Glutamatergic neuron (in vitro differentiated cells): Measurements from ENCODE around the gene WBP2. TPM values are rescaled to one million over a fixed set of nuclear protein-coding genes. Genes with fewer than 3 reads are reported as not detected.

Experiments
- DNase-seq: peaks from one replicate; pipeline ENCODE4 v3.0.0; 2022
- H3K27ac Mint-ChIP-seq: one replicate; pipeline ENCODE4 v1.8.0; 2020; ENCODE audit warnings: mild to moderate bottlenecking, mixed read lengths, inconsistent platforms; ENCODE audit not compliant: unreplicated experiment
- H3K27me3 Mint-ChIP-seq: one replicate; pipeline ENCODE4 v1.8.0; 2020; ENCODE audit warnings: mild to moderate bottlenecking, moderate library complexity, mixed read lengths, inconsistent platforms; ENCODE audit not compliant: unreplicated experiment
- H3K36me3 Mint-ChIP-seq: one replicate; pipeline ENCODE4 v1.8.0; 2020; ENCODE audit warnings: mild to moderate bottlenecking, mixed read lengths, inconsistent platforms; ENCODE audit not compliant: unreplicated experiment
- H3K4me1 Mint-ChIP-seq: one replicate; pipeline ENCODE4 v1.8.0; 2020; ENCODE audit warnings: mild to moderate bottlenecking, low read depth, mixed read lengths, inconsistent platforms; ENCODE audit not compliant: unreplicated experiment
- H3K4me3 Mint-ChIP-seq: one replicate; pipeline ENCODE4 v1.8.0; 2020; ENCODE audit warnings: mild to moderate bottlenecking, mixed read lengths, inconsistent platforms; ENCODE audit not compliant: unreplicated experiment
- H3K9me3 Mint-ChIP-seq: one replicate; pipeline ENCODE4 v1.8.0; 2020; ENCODE audit warnings: mild to moderate bottlenecking, moderate library complexity, mixed read lengths, inconsistent platforms; ENCODE audit not compliant: unreplicated experiment
- CTCF ChIP-seq: fragments of 200-600 bp; sonication (generic); IDR thresholded peaks from one replicate; pipeline ENCODE4 v1.5.0; 2021; ENCODE audit not compliant: partially characterized antibody, unreplicated experiment
- total RNA-seq: library from RNA; stranded (reverse); fragmentation: NEBNext Ultra II Directional; extraction: Animal tissue kit (Norgen Biotek cat#: 25700); gene quantifications from one replicate; pipeline ENCODE4 v1.2.1, GENCODE V29; 2021; ENCODE audit not compliant: unreplicated experiment

WBP2 gene
- total RNA-seq, 1 donor from 2014 or later: 111 TPM

DNA sequence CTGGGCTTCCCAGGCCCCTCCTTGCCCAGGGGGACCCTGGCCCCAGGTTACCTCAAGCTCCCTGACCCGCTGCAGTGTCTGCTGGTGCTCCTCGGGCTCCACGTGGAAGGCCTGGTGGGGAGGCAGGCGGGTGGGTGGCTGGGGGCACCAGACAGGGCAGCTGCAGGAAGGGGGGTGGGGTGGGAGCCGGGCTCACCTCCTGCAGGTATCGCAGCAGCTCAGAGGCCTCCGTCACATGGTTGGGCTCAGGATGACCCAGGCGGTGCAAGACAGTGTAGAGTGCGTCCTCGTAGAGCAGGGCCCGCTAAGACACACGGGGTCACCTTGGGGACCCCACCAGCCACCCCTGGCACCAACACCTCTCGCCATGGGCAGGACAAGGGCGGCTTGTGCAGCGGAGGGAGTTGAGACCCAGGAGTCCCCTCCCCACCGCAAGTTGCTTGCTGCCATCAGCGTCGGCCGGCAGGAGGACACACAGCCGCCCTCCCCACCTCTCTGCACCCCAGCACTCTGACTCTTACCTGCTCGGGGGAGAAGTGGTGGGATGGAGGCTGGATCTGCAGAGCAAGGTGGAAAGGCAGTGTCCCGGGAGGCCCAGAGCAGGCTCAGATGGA, 12.1 kb downstream of the WBP2 start:
- TF ChIP-seq CTCF: no peak
- Mint-ChIP-seq H3K27ac (no peak overlapping the region), H3K4me1 (peaks cover 4% of the 10 kb centered on the region), H3K36me3 (no peaks in the 10 kb centered on the region), H3K27me3 (no peaks in the 10 kb centered on the region), H3K4me3 (no peak overlapping the region), H3K9me3 (peaks cover 2% of the 10 kb centered on the region)
- peak; percentile 12 for DNase-seq

DNA sequence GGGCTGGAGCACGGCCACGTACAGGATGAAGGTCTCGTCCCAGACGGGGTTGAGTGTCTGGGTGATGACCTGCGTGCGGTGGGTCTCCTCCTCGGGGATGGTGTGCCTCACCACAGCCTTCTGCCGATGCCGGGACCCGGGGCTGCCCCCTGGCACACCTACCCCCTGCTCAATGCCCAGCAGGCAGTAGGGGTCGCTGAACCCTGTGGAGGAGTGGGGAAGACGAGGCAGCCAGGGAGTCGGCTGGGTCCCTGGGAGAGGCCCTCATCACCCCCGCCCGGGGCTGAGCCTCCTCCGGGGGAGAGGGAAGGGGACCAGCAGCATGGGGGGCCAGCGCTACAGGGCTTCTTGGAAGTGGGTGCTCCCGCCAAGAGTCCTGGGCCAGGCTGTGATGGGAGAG, 12.7 kb downstream of the WBP2 start:
- no peak for DNase-seq
- TF ChIP-seq CTCF: no peak
- no peak overlapping the region for H3K4me3 Mint-ChIP-seq
- H3K27ac Mint-ChIP-seq: no peak overlapping the region
- peaks cover 6% of the 10 kb centered on the region for H3K4me1 Mint-ChIP-seq
- no peaks in the 10 kb centered on the region for H3K36me3 Mint-ChIP-seq
- H3K9me3 Mint-ChIP-seq: no peaks in the 10 kb centered on the region
- H3K27me3 Mint-ChIP-seq: peaks cover 2% of the 10 kb centered on the region

DNA sequence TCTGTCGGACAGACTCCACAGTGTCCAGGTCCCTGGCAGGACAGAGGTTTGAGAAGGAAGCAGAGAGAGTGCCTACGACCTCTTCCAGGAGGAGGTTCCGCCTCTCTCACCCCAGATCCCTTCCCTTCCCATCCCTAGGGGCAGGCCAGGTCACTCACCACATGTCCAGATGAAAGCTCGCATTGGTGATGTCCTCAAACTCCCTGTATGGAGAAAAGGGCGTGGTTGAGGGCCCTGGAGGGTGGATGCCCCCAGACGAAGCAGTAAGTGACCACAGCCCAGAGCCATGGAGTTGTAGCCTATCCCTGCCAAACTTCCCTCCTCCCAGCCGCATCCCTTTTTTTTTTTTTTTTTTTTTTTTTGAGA, 14.4 kb downstream of the WBP2 start:
- no peak overlapping the region for H3K27ac Mint-ChIP-seq
- H3K4me1 Mint-ChIP-seq: peaks cover 6% of the 10 kb centered on the region
- peak; percentile 12 for DNase-seq
- no peaks in the 10 kb centered on the region for H3K36me3 Mint-ChIP-seq
- peaks cover 2% of the 10 kb centered on the region for H3K27me3 Mint-ChIP-seq
- H3K4me3 Mint-ChIP-seq: no peak overlapping the region
- no peak for TF ChIP-seq CTCF
- peaks cover 2% of the 10 kb centered on the region for H3K9me3 Mint-ChIP-seq

GRCh38 chr17:75839942-75840798, 15.0 kb downstream of the WBP2 start:
- Mint-ChIP-seq H3K27me3 (peaks cover 2% of the 10 kb centered on the region), H3K4me1 (peaks cover 2% of the 10 kb centered on the region)
- no peak for TF ChIP-seq CTCF

DNA sequence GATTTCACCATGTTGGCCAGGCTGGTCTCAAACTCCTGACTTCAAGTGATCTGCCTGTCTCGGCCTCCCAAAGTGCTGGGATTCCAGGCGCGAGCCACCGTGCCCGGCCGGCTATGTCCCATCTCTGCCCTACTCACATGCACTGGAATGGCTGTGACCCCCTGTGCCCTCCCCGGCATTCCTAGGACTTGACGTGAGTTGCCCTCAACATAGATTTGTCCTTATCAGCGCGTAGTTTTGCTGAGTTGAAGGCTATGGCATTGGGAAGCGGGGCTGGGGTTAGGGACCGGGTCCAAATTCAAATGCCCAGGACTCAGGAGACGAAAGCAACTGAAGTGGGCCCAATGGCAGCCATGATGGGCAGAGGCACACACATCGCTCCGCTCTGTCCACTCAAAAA, 16.7 kb downstream of the WBP2 start:
- Mint-ChIP-seq H3K36me3 (no peaks in the 10 kb centered on the region), H3K4me1 (peaks cover 5% of the 10 kb centered on the region), H3K9me3 (peaks cover 3% of the 10 kb centered on the region), H3K4me3 (no peak overlapping the region), H3K27me3 (peaks cover 2% of the 10 kb centered on the region), H3K27ac (no peak overlapping the region)
- DNase-seq: no peak
- TF ChIP-seq CTCF: no peak

More at GRCh38 chr17:75839942-75840798, 15.0 kb downstream of the WBP2 start:
- H3K27ac Mint-ChIP-seq: no peak overlapping the region
- peak; percentile 10 for DNase-seq
- no peaks in the 10 kb centered on the region for H3K36me3 Mint-ChIP-seq
- H3K9me3 Mint-ChIP-seq: peaks cover 2% of the 10 kb centered on the region
- no peak overlapping the region for H3K4me3 Mint-ChIP-seq
